ENCODE data around the gene TEX22.

The TEX22 gene

GRCh38 chr14:105385698-105386365 lies 12.5 kb upstream of the TEX22 start:
- DNase-seq = no peak

- no peak for DNase-seq
Measured at GRCh38 chr14:105386581-105387529, 11.5 kb upstream of the TEX22 start.

- no peak for DNase-seq
Measured at GRCh38 chr14:105387530-105387922, 10.8 kb upstream of the TEX22 start.

- peak; percentile 32 for DNase-seq
Measured at GRCh38 chr14:105388110-105388951, 10.0 kb upstream of the TEX22 start.

- no peak for DNase-seq
Measured at GRCh38 chr14:105388976-105389375, 9.4 kb upstream of the TEX22 start.

GRCh38 chr14:105389534-105389933 lies 8.8 kb upstream of the TEX22 start:
- peak; percentile 52 for DNase-seq

GRCh38 chr14:105389976-105390848 lies 8.1 kb upstream of the TEX22 start:
- DNase-seq = peak; percentile 67

GRCh38 chr14:105390849-105391500 lies 7.4 kb upstream of the TEX22 start:
- DNase-seq = no peak

- DNase-seq = no peak
Measured at GRCh38 chr14:105391541-105391940, 6.8 kb upstream of the TEX22 start.

- DNase-seq = no peak
Measured at GRCh38 chr14:105392131-105393090, 5.9 kb upstream of the TEX22 start.

- no peak for DNase-seq
Measured at GRCh38 chr14:105393151-105393550, 5.2 kb upstream of the TEX22 start.

GRCh38 chr14:105394714-105395537 lies 3.4 kb upstream of the TEX22 start:
- DNase-seq = no peak

- no peak for DNase-seq
Measured at GRCh38 chr14:105395538-105395854, 2.8 kb upstream of the TEX22 start.

- no peak for DNase-seq
Measured at GRCh38 chr14:105397350-105397931, 897 bp upstream of the TEX22 start.

GRCh38 chr14:105398726-105399465 lies 558 bp downstream of the TEX22 start:
- DNase-seq = no peak

- DNase-seq = no peak
Measured at GRCh38 chr14:105399466-105399775, 1.1 kb downstream of the TEX22 start.

- DNase-seq = no peak
Measured at GRCh38 chr14:105400016-105400415, 1.7 kb downstream of the TEX22 start.

GRCh38 chr14:105401699-105402098 lies 3.4 kb downstream of the TEX22 start:
- no peak for DNase-seq

GRCh38 chr14:105408592-105408991 lies 10.3 kb downstream of the TEX22 start:
- DNase-seq = no peak
